NK-92 (cell line): ENCODE results near the gene MAGEB17.

Experiments
- DNase-seq: peaks from one replicate; lab custom pipeline; 2025; ENCODE audit not compliant: unreplicated experiment; lab: John Stamatoyannopoulos, UW

Gene MAGEB17

GRCh38 chrX:16208601-16209000 is 41.3 kb downstream of the MAGEB17 start:
- DNase-seq: no peak

- DNase-seq: no peak
Measured at GRCh38 chrX:16210061-16210460, 42.8 kb downstream of the MAGEB17 start.

GRCh38 chrX:16212024-16212423 is 44.7 kb downstream of the MAGEB17 start:
- DNase-seq: no peak

- DNase-seq: no peak
Measured at GRCh38 chrX:16212436-16212835, 45.2 kb downstream of the MAGEB17 start.

- DNase-seq: no peak
Measured at GRCh38 chrX:16213961-16214360, 46.7 kb downstream of the MAGEB17 start.

GRCh38 chrX:16215660-16216059 is 48.4 kb downstream of the MAGEB17 start:
- no peak for DNase-seq
